Right lobe of liver (tissue), 4 donors: ENCODE data around the gene PLD6.

Experiments
- POLR2A ChIP-seq: fragments of 450-650 bp; IDR thresholded peaks from one replicate; pipeline ENCODE4 v1.6.1; 2017; ENCODE audit warnings: antibody characterized with exemption, mild to moderate bottlenecking
- TF ChIP-seq, protein P1 (sequence below), 4 donors: fragments of 200-600 bp in 3 of 4; fragments of 450-650 bp in 1 of 4; IDR thresholded peaks; one replicate each; pipeline versions ENCODE4 v1.5.1 to v1.8.0; 2016 to 2022; ENCODE audit warnings: antibody characterized with exemption in 4 of 4, mild to moderate bottlenecking in 2 of 4
- donor health status: DM: no; HTN: no; CAD: no.
- donor health status: DM: no; HTN: no; CAD: no.
- donor health status: DM: no; HTN: yes; CAD: no.

GRCh38 chr17:17246879-17247278 lies 40.7 kb upstream of the PLD6 start:
- TF ChIP-seq POLR2A = no peak
- TF ChIP-seq, protein P1, sequence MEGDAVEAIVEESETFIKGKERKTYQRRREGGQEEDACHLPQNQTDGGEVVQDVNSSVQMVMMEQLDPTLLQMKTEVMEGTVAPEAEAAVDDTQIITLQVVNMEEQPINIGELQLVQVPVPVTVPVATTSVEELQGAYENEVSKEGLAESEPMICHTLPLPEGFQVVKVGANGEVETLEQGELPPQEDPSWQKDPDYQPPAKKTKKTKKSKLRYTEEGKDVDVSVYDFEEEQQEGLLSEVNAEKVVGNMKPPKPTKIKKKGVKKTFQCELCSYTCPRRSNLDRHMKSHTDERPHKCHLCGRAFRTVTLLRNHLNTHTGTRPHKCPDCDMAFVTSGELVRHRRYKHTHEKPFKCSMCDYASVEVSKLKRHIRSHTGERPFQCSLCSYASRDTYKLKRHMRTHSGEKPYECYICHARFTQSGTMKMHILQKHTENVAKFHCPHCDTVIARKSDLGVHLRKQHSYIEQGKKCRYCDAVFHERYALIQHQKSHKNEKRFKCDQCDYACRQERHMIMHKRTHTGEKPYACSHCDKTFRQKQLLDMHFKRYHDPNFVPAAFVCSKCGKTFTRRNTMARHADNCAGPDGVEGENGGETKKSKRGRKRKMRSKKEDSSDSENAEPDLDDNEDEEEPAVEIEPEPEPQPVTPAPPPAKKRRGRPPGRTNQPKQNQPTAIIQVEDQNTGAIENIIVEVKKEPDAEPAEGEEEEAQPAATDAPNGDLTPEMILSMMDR (IDR thresholded peaks at IDR 0.05) = no peak
